ENCODE measurements around the gene CLDN34. TPM values are rescaled to one million over a fixed set of nuclear protein-coding genes. Genes with fewer than 3 reads are reported as not detected.

CLDN34 gene
- total RNA-seq, 1 experiment from 2014 or later, result not detected

- in situ Hi-C loops (cut with HindIII; ENCODE audit: low sequenced_read_pairs), result no loop called here
- DNase-seq (ENCODE audit: low spot score), result no peak
Observed at GRCh38 chrX:10011991-10012390, 44.8 kb downstream of the CLDN34 start.

GRCh38 chrX:10014462-10015354, 47.5 kb downstream of the CLDN34 start:
- DNase-seq (ENCODE audit: low spot score), result peak; percentile 81
- in situ Hi-C loops (cut with HindIII; ENCODE audit: low sequenced_read_pairs), result no loop called here

DNA sequence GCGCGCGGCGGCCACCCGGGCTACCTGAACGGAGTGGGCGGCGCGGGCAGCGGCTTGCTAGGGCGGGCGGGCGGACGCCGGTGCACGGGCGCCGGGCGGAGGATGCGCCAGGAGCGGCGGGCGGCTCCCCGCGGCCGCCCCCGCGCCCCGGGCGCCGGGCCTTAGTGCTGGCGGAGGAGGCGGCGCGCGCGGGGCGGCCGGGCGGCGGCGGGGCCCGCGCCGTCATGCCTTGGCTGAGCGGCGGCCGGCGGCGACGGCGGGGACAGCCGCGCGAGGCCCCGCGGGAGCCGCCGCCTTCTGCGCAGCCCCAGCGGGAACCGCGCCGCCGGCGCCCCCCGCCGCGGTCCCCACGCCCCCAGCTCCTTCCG, 48.2 kb downstream of the CLDN34 start:
- DNase-seq (ENCODE audit: low spot score), result no peak
- in situ Hi-C loops (cut with HindIII; ENCODE audit: low sequenced_read_pairs), result no loop called here

- no peak for DNase-seq (ENCODE audit: low spot score)
- in situ Hi-C loops (cut with HindIII; ENCODE audit: low sequenced_read_pairs), result no loop called here
Observed at GRCh38 chrX:10015723-10016518, 48.8 kb downstream of the CLDN34 start.

GRCh38 chrX:10016519-10017132, 49.5 kb downstream of the CLDN34 start:
- in situ Hi-C loops (cut with HindIII; ENCODE audit: low sequenced_read_pairs), result no loop called here
- DNase-seq (ENCODE audit: low spot score), result no peak

GRCh38 chrX:10017872-10018271, 50.7 kb downstream of the CLDN34 start:
- DNase-seq (ENCODE audit: low spot score), result no peak

More at GRCh38 chrX:10017872-10018271, 50.7 kb downstream of the CLDN34 start:
- in situ Hi-C loops (cut with HindIII; ENCODE audit: low sequenced_read_pairs), result no loop called here

Other genes with a start within 250 kb of the CLDN34 start
- gene GPR143, start 201.5 kb upstream of the CLDN34 start, total RNA-seq (2014; rRNA removed; shearing (Covaris generic)), result 0.31 TPM in 1 of 2 replicates, not detected in the other
- gene SHROOM2, start 180.9 kb upstream of the CLDN34 start, total RNA-seq (2014; rRNA removed; shearing (Covaris generic)), result 0.31 and 0.64 TPM in 2 replicates
- gene CLCN4, start 189.6 kb downstream of the CLDN34 start, total RNA-seq (2014; rRNA removed; shearing (Covaris generic)), result 2.6 and 3.6 TPM in 2 replicates